Peyer's patch (tissue), 4 donors: ENCODE measurements around the gene ZMYND10. TPM values are rescaled to one million over a fixed set of nuclear protein-coding genes. Genes with fewer than 3 reads are reported as not detected.

Source experiments
- DNase-seq, 3 donors: peaks; one replicate each; pipeline ENCODE4 v3.0.0-alpha.2; 2017 to 2019
- H3K27ac ChIP-seq, 4 donors: fragments of 200-600 bp; sonication (generic); one replicate each; pipeline ENCODE4 v1.5.1; 2016 to 2019
- H3K27me3 ChIP-seq, 2 donors: fragments of 200-600 bp; sonication (generic); one replicate each; pipeline ENCODE4 v1.5.1; 2019
- H3K36me3 ChIP-seq, 3 donors: fragments of 200-600 bp; sonication (generic); one replicate each; pipeline ENCODE4 v1.5.1; 2016 to 2019
- H3K4me1 ChIP-seq, 4 donors: fragments of 200-600 bp; sonication (generic); one replicate each; pipeline ENCODE4 v1.5.1; 2016 to 2019
- H3K4me3 ChIP-seq, 4 donors: fragments of 200-600 bp; sonication (generic); 1 replicate in 3 of 4; 2 replicates in 1 of 4; pipeline ENCODE4 v1.5.1; 2016 to 2019; ENCODE audit warnings: mild to moderate bottlenecking in 1 of 4
- H3K9me3 ChIP-seq, 4 donors: fragments of 200-600 bp; sonication (generic); one replicate each; pipeline ENCODE4 v1.5.1; 2016 to 2019; ENCODE audit warnings: mild to moderate bottlenecking in 1 of 4
- CTCF ChIP-seq, 6 experiments: fragments of 450-650 bp in 4 of 6; fragments of 200-600 bp in 2 of 6; sonication (generic) in 1 of 6; IDR thresholded peaks; one replicate each; pipeline ENCODE4 v1.5.1; 2017 to 2019; ENCODE audit warnings: antibody characterized with exemption in 6 of 6, mild to moderate bottlenecking in 3 of 6, moderate library complexity in 1 of 6
- POLR2A ChIP-seq, 2 donors: fragments of 450-650 bp; IDR thresholded peaks; one replicate each; pipeline ENCODE4 v1.5.1; 2017; ENCODE audit warnings: antibody characterized with exemption in 2 of 2, mild to moderate bottlenecking in 2 of 2, moderate library complexity in 2 of 2
- total RNA-seq, 4 donors: library from RNA; depleted of rRNA; stranded (reverse); fragments of >200 nt; gene quantifications; one replicate each; pipeline ENCODE4 v1.1.0, GENCODE V29; 2016

The ZMYND10 gene
- total RNA-seq, 4 donors from 2014 or later: 0.27 to 0.38 TPM; not detected in 2

- no peaks in the 10 kb centered on the region for H3K27me3 ChIP-seq
- H3K4me3 ChIP-seq: no peak overlapping the region
- peaks cover 0 to 13% (median 11%) of the 10 kb centered on the region in 4 donors for H3K4me1 ChIP-seq
- TF ChIP-seq CTCF (IDR thresholded peaks at IDR 0.05) (no peak), POLR2A (IDR thresholded peaks at IDR 0.05) (no peak)
- H3K9me3 ChIP-seq: no peaks in the 10 kb centered on the region
- DNase-seq: no peak
- H3K36me3 ChIP-seq: no peaks in the 10 kb centered on the region
- no peak overlapping the region for H3K27ac ChIP-seq
Measured at GRCh38 chr3:50369012-50369670, 23.6 kb upstream of the ZMYND10 start.

GRCh38 chr3:50365842-50366220, 20.3 kb upstream of the ZMYND10 start:
- H3K36me3 ChIP-seq: no peaks in the 10 kb centered on the region
- H3K4me3 ChIP-seq: peak overlapping the region; percentile 58 to 67 (median 62)
- H3K9me3 ChIP-seq: no peaks in the 10 kb centered on the region
- H3K4me1 ChIP-seq: peaks cover 0 to 14% (median 8%) of the 10 kb centered on the region in 4 donors
- TF ChIP-seq CTCF (IDR thresholded peaks at IDR 0.05): no peak
- no peak for TF ChIP-seq POLR2A (IDR thresholded peaks at IDR 0.05)
- H3K27ac ChIP-seq: peak overlapping the region in 1 of 4 donors; percentile 81
- no peaks in the 10 kb centered on the region for H3K27me3 ChIP-seq
- DNase-seq: no peak

GRCh38 chr3:50365080-50365841, 19.7 kb upstream of the ZMYND10 start:
- no peaks in the 10 kb centered on the region for H3K36me3 ChIP-seq
- peaks cover 0 to 14% (median 8%) of the 10 kb centered on the region in 4 donors for H3K4me1 ChIP-seq
- H3K27me3 ChIP-seq: no peaks in the 10 kb centered on the region
- TF ChIP-seq POLR2A (IDR thresholded peaks at IDR 0.05) (peak; percentile 73 to 85), CTCF (IDR thresholded peaks at IDR 0.05) (peak in 2 of 6 experiments; percentile 13 to 26)
- H3K9me3 ChIP-seq: no peaks in the 10 kb centered on the region
- peak overlapping the region; percentile 56 to 81 (median 66) for H3K27ac ChIP-seq
- DNase-seq: peak; percentile 94 to 98 (median 96)
- peak overlapping the region; percentile 58 to 67 (median 62) for H3K4me3 ChIP-seq

- TF ChIP-seq CTCF (IDR thresholded peaks at IDR 0.05) (no peak), POLR2A (IDR thresholded peaks at IDR 0.05) (no peak)
- Histone ChIP-seq H3K27me3 (no peaks in the 10 kb centered on the region), H3K27ac (peak overlapping the region; percentile 53 to 81 (median 66)), H3K4me1 (peaks cover 0 to 14% (median 10%) of the 10 kb centered on the region in 4 donors), H3K9me3 (no peaks in the 10 kb centered on the region), H3K4me3 (peak overlapping the region; percentile 58 to 67 (median 62)), H3K36me3 (no peaks in the 10 kb centered on the region)
- no peak for DNase-seq
Measured at GRCh38 chr3:50364573-50365079, 19.1 kb upstream of the ZMYND10 start.

- TF ChIP-seq CTCF (IDR thresholded peaks at IDR 0.05) (no peak), POLR2A (IDR thresholded peaks at IDR 0.05) (no peak)
- no peaks in the 10 kb centered on the region for H3K27me3 ChIP-seq
- H3K9me3 ChIP-seq: no peaks in the 10 kb centered on the region
- peak overlapping the region in 2 of 4 donors; percentile 80 to 87 for H3K27ac ChIP-seq
- peaks cover 0 to 16% (median 0%) of the 10 kb centered on the region in 3 donors for H3K36me3 ChIP-seq
- peaks cover 0 to 43% (median 33%) of the 10 kb centered on the region in 4 donors for H3K4me1 ChIP-seq
- DNase-seq: no peak
- H3K4me3 ChIP-seq: peak overlapping the region; percentile 10 to 84 (median 69)
Measured at GRCh38 chr3:50359760-50360110, 14.2 kb upstream of the ZMYND10 start.
